ENCODE measurements around the gene SDHB. TPM values are rescaled to one million over a fixed set of nuclear protein-coding genes. Genes with fewer than 3 reads are reported as not detected.

SDHB gene
- total and polyA plus RNA-seq, 2 experiments from 2014 or later, result 126 to 156 TPM

DNA sequence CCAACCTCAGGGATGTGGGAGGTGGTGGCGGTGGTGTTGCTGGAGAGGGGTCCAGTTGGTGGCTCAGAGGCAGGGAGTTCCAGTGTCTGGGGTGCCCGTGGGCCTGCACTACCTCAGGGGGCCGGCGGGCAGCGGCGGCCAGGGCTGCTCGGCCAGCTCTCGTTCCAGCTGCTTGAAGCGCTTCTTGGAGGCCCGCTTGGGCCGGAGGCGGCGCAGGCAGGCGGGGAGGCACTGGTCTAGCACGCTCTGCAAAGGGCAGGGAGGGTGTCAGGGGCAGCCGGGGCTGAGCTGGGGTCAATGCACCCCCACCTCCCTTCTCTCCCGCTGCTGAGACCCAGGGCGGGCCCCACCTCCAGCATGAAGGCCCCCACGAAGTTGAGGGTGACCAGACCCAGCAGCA, 67.7 kb downstream of the SDHB start:
- no peaks in the 10 kb centered on the region for H3K4me1 ChIP-seq (ENCODE audit: low read depth)
- no peak overlapping the region for H3K4me3 ChIP-seq
- DNase-seq (ENCODE audit: low read depth in 1 of 2, low spot score in 1 of 2), result no peak
- H3K36me3 ChIP-seq, result no peaks in the 10 kb centered on the region
- H3K27me3 ChIP-seq, result no peaks in the 10 kb centered on the region
- H3K9me3 ChIP-seq (ENCODE audit: low read depth), result no peaks in the 10 kb centered on the region
- TF ChIP-seq, protein P1, sequence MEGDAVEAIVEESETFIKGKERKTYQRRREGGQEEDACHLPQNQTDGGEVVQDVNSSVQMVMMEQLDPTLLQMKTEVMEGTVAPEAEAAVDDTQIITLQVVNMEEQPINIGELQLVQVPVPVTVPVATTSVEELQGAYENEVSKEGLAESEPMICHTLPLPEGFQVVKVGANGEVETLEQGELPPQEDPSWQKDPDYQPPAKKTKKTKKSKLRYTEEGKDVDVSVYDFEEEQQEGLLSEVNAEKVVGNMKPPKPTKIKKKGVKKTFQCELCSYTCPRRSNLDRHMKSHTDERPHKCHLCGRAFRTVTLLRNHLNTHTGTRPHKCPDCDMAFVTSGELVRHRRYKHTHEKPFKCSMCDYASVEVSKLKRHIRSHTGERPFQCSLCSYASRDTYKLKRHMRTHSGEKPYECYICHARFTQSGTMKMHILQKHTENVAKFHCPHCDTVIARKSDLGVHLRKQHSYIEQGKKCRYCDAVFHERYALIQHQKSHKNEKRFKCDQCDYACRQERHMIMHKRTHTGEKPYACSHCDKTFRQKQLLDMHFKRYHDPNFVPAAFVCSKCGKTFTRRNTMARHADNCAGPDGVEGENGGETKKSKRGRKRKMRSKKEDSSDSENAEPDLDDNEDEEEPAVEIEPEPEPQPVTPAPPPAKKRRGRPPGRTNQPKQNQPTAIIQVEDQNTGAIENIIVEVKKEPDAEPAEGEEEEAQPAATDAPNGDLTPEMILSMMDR (IDR thresholded peaks at IDR 0.05; ENCODE audit: low read depth, low read length), result no peak
- H3K27ac ChIP-seq, result no peak overlapping the region

DNA sequence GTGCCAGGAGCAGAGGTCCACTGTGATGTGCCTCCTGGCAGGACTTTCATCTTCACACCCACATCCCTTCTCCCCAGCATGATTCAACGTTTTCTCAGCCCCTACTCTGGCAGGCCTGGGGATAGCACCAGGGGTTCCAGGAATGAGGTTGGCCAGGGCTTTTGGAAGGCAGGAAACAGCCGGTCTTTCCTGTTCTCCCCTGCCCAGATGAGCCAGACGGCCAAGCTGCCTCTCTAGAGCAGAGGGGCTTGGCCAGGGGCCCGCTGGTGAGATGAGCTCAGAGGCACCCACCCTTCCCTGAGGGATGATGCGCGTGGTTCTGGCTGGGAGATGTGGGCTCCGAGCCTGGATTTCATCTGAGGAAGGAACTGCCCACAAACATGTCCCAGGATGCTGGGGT, 69.1 kb downstream of the SDHB start:
- no peaks in the 10 kb centered on the region for H3K27me3 ChIP-seq
- no peaks in the 10 kb centered on the region for H3K4me1 ChIP-seq (ENCODE audit: low read depth)
- DNase-seq (ENCODE audit: low read depth in 1 of 2, low spot score in 1 of 2), result peak in 1 of 2 donors; percentile 96
- H3K9me3 ChIP-seq (ENCODE audit: low read depth), result no peaks in the 10 kb centered on the region
- no peak overlapping the region for H3K4me3 ChIP-seq
- TF ChIP-seq, protein P1 (IDR thresholded peaks at IDR 0.05; ENCODE audit: low read depth, low read length), result no peak
- no peak overlapping the region for H3K27ac ChIP-seq
- H3K36me3 ChIP-seq, result no peaks in the 10 kb centered on the region

DNA sequence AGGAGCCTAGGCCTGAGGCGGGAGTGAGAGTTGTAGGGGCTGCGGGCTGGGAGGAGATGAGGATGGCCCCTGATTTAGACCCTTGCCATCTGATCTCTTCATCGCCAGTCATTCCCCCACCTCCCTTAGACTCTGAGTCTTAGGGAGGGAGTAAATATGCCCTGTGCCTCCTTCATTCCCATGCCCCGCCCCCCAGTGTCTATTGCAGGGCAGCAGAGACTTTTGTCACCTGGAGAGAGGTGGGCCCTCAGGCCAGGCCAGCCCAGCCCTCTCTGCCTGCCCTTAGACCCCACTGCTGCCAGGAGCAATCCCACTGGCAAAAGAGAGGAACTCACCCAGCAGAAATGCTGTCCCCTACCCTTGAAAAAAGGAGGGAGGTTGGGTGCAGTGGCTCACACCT, 70.2 kb downstream of the SDHB start:
- Histone ChIP-seq H3K36me3 (no peaks in the 10 kb centered on the region), H3K4me3 (no peak overlapping the region), H3K9me3 (ENCODE audit: low read depth) (no peaks in the 10 kb centered on the region), H3K27me3 (no peaks in the 10 kb centered on the region), H3K27ac (no peak overlapping the region), H3K4me1 (ENCODE audit: low read depth) (peaks cover 5% of the 10 kb centered on the region)
- no peak for DNase-seq (ENCODE audit: low read depth in 1 of 2, low spot score in 1 of 2)
- TF ChIP-seq, protein P1 (IDR thresholded peaks at IDR 0.05; ENCODE audit: low read depth, low read length), result no peak

DNA sequence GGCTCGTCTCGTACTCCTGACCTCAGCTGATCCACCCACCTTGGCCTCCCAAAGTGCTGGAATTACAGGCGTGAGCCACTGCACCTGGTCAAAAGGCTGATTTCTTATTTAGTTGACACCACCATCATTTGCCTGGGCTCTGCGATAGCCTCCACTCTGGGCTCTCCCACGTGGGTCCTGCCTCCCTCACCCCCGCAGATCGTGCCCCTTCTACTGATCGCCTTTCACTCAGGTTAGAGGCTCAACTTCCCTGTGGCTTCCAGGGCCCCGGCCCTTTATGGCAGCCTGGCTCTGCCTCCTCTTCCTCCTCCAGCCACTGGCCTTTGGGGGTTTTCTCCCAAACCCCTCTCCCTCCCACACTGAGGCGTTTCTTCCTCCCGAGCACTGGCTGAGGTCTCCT, 70.9 kb downstream of the SDHB start:
- H3K9me3 ChIP-seq (ENCODE audit: low read depth), result no peaks in the 10 kb centered on the region
- H3K4me3 ChIP-seq, result no peak overlapping the region
- H3K36me3 ChIP-seq, result no peaks in the 10 kb centered on the region
- no peak for DNase-seq (ENCODE audit: low read depth in 1 of 2, low spot score in 1 of 2)
- no peaks in the 10 kb centered on the region for H3K27me3 ChIP-seq
- H3K4me1 ChIP-seq (ENCODE audit: low read depth), result peaks cover 5% of the 10 kb centered on the region
- TF ChIP-seq, protein P1 (IDR thresholded peaks at IDR 0.05; ENCODE audit: low read depth, low read length), result no peak
- H3K27ac ChIP-seq, result no peak overlapping the region

DNA sequence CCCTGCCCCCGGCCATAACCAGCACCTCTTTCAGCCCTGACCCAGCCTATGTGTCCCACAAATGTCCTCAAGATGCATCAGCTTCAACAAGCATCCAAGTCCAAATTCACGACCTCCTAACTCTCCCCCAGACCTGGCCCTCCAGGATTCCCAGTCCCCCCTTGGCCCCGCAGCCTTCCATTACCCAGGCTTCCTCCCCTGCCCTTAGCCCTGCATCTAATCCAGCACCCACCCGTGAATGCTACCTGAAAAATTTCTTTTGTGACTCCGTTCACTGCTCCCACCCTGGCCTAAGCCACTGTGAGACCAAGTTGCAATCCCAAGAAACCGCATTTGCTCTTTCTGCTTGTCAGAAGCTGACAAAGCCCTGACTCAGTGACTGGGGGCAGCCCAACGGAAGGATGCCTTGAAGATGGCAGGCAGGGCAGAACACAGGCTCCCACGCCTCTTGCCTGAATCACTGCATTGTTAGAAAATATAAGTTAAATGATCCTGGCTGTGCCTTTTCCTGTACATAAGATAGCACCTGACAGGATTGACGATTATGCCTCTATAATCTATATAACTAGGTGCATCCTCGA, 72.5 kb downstream of the SDHB start:
- Histone ChIP-seq H3K36me3 (no peaks in the 10 kb centered on the region), H3K4me1 (ENCODE audit: low read depth) (peaks cover 5% of the 10 kb centered on the region), H3K27me3 (no peaks in the 10 kb centered on the region), H3K4me3 (no peak overlapping the region), H3K9me3 (ENCODE audit: low read depth) (no peaks in the 10 kb centered on the region), H3K27ac (no peak overlapping the region)
- DNase-seq (ENCODE audit: low read depth in 1 of 2, low spot score in 1 of 2), result peak in 1 of 2 donors; percentile 79
- TF ChIP-seq, protein P1 (IDR thresholded peaks at IDR 0.05; ENCODE audit: low read depth, low read length), result no peak
